ENCODE results near the gene OR5B12. TPM values are rescaled to one million over a fixed set of nuclear protein-coding genes. Genes with fewer than 3 reads are reported as not detected.
"Not testable (repeated sequence)": the region's sequence is repeated elsewhere in the genome, so short reads cannot be mapped to it uniquely, and the experiment has no call there.

OR5B12 gene
- total and polyA plus RNA-seq, 12 donors: not detected

DNA sequence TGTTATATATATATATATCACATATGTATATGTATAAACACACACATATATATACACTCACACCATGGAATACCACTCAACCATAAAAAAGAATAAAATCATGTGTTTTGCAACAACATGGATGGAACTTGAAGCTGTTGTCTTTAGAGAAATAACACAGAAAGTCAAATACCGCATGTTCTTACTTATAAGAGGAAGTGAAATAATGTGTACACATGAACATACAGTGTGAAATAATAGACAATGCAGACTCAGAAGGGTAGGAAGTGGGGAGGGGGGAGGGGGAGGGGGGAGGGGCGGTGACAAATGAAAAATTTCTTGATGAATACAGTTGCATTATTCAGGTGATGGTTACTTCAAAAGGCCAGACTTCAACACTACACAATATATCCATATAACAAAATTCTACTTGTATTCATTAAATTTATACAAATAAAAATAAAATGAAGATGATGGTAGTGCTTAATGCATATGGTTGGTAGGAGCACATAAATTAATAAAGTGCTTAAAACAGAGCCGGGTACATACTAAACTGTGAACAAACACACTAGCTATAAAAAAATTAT is 8.3 kb downstream of the OR5B12 start:
- DNase-seq (no peak), ATAC-seq (no peak)
- Histone ChIP-seq H3K4me1 (no peaks in the 10 kb centered on the region), H3K9me3 (peaks cover 0 to 35% (median 16%) of the 10 kb centered on the region in 11 donors), H3K27ac (no peak overlapping the region), H3K36me3 (no peaks in the 10 kb centered on the region), H3K27me3 (no peaks in the 10 kb centered on the region), H3K4me3 (no peak overlapping the region)
- 38 to 74% methylated on average over 3 of the region's 3 CpGs for WGBS, 2 donors
- TF ChIP-seq, protein P1, sequence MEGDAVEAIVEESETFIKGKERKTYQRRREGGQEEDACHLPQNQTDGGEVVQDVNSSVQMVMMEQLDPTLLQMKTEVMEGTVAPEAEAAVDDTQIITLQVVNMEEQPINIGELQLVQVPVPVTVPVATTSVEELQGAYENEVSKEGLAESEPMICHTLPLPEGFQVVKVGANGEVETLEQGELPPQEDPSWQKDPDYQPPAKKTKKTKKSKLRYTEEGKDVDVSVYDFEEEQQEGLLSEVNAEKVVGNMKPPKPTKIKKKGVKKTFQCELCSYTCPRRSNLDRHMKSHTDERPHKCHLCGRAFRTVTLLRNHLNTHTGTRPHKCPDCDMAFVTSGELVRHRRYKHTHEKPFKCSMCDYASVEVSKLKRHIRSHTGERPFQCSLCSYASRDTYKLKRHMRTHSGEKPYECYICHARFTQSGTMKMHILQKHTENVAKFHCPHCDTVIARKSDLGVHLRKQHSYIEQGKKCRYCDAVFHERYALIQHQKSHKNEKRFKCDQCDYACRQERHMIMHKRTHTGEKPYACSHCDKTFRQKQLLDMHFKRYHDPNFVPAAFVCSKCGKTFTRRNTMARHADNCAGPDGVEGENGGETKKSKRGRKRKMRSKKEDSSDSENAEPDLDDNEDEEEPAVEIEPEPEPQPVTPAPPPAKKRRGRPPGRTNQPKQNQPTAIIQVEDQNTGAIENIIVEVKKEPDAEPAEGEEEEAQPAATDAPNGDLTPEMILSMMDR (IDR thresholded peaks at IDR 0.05): no peak
- intact Hi-C loops (cut with DNase I): no loop called here

DNA sequence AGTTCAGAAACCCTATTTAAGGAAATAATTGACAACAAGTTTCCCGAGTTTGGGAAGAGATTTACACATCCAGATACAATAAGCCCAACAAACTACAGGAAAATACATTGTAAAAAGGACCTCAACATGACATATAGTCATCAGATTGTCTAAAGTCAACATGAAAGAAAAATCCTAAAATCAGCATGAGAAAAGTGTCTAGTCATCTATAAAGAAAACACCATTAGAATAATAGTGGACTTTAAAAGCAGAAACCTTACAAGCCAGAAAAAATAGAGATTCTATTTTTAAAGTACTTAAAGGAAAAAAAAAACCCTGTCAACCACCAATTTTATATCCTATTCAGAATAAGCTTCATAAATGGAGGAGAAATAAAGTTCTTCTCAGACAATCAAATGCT is 12.8 kb downstream of the OR5B12 start:
- Histone ChIP-seq H3K4me1 (no peaks in the 10 kb centered on the region), H3K27me3 (no peaks in the 10 kb centered on the region), H3K9me3 (peaks cover 0 to 16% (median 0%) of the 10 kb centered on the region in 11 donors), H3K27ac (no peak overlapping the region), H3K36me3 (no peaks in the 10 kb centered on the region), H3K4me3 (no peak overlapping the region)
- intact Hi-C loops (cut with DNase I): no loop called here
- no peak for DNase-seq
- no peak for ATAC-seq
- WGBS, 2 donors: 25 to 45% methylated on average over 1 of the region's 1 CpG
- TF ChIP-seq, protein P1 (IDR thresholded peaks at IDR 0.05): no peak

DNA sequence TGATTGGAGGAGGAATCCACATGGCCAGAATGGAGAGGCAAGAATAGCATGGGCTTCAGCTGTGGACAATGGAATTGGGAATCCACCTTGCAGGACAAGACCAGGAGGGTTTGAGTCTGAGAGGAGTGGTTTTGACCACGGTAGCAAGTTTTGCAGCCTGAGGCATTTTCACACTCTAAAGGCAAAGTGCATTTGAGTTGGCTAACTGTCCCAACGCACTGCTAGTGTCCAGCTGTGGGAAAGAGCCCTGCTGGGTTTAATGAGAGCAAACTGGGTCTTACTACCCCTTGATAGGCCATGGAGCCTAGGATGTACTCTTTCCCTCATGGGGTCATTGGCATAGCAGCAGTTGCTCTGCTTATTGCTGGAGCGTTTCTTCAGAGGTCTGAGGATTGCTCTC is 14.0 kb downstream of the OR5B12 start, which contains the start of gene OR5B2:
Gene OR5B2 (minus strand): TSS at position 101 of the 400 bp plus-strand sequence. CDS start 4,860 bp downstream, outside the sequence.
- no peak for DNase-seq
- ATAC-seq: no peak
- Histone ChIP-seq H3K4me1 (no peaks in the 10 kb centered on the region), H3K9me3 (peaks cover 0 to 16% (median 0%) of the 10 kb centered on the region in 11 donors), H3K4me3 (no peak within 1 kb of the TSS), H3K27me3 (peaks cover 0 to 3% (median 0%) of the 10 kb centered on the region in 7 donors), H3K27ac (no peak within 1 kb of the TSS), H3K36me3 (no peaks in the 10 kb centered on the region)
- intact Hi-C loops (cut with DNase I): no loop called here
- 64 to 69% methylated on average over 3 of the region's 3 CpGs for WGBS, 2 donors
- TF ChIP-seq, protein P1 (IDR thresholded peaks at IDR 0.05): no peak

DNA sequence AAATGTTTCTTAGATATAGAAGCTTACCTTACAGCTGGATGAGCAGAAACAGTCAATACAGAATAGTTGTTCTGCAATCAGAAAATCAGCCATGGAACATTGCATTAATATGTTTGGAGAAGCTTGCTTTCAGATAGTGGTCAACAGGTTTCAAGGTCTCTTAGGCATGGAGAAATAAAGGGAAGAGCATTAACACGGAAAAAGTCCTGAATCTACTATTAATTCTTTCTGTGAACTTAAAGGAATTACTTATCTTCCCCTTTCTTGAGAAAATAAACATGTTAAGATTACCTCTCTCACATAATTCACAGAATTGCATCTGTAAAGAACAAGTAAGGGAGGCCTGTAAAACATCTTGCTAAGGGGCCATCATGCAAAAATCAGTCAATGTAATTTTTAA is 35.3 kb downstream of the OR5B12 start, which contains the start of gene OR5B3:
Gene OR5B3 (minus strand): TSS at position 101 of the 400 bp plus-strand sequence. CDS start 3,465 bp downstream, outside the sequence.
- Histone ChIP-seq H3K4me1 (no peaks in the 10 kb centered on the region), H3K36me3 (no peaks in the 10 kb centered on the region), H3K27me3 (no peaks in the 10 kb centered on the region), H3K27ac (no peak within 1 kb of the TSS), H3K9me3 (peaks cover 0 to 47% (median 29%) of the 10 kb centered on the region in 11 donors), H3K4me3 (no peak within 1 kb of the TSS)
- WGBS, 2 donors: 52 to 77% methylated on average over 1 of the region's 1 CpG
- ATAC-seq: no peak
- no peak for DNase-seq
- TF ChIP-seq, protein P1 (IDR thresholded peaks at IDR 0.05): no peak
- intact Hi-C loops (cut with DNase I): no loop called here

DNA sequence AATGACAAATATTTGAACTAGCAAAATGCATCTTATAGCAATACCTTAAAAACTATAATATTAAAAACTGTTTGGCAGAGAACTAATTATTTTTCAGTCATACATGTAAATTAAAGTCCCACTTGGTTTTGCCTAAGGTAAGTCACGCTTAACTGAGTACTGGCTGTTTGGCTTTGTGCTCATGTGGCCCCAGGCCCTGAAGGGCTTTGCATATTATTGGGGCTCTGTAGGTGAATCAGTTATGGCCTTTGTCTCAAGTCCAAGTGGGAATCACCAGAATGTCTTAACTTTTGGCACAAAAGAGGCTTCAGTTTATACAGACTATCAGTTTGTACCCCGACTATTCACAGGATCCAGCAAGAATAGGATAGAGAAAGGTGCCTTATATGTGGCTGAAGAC is 42.4 kb downstream of the OR5B12 start:
- not testable (repeated sequence) for H3K4me3 ChIP-seq, H3K4me1 ChIP-seq, DNase-seq, H3K27ac ChIP-seq, ATAC-seq, H3K27me3 ChIP-seq, H3K36me3 ChIP-seq
- H3K9me3 ChIP-seq: peaks cover 0 to 13% (median 0%) of the 10 kb centered on the region in 11 donors
- WGBS, 2 donors: 90 to 93% methylated on average over 1 of the region's 2 CpGs
- intact Hi-C loops (cut with DNase I): loop anchor here in 1 of 10 donors (10.0 kb wide), 1 partner anchor 55 kb away; no protein-coding TSS in a partner anchor
